Measurements from ENCODE around the gene SMC6. TPM values are rescaled to one million over a fixed set of nuclear protein-coding genes. Genes with fewer than 3 reads are reported as not detected.

Gene SMC6
- total and polyA plus RNA-seq, 3 donors from 2014 or later, result 21.7 to 79.0 (median 73.8) TPM

- H3K4me1 ChIP-seq, result no peaks in the 10 kb centered on the region
- DNase-seq, result no peak
- H3K27ac ChIP-seq, result no peak overlapping the region
- H3K27me3 ChIP-seq, result no peaks in the 10 kb centered on the region
- intact Hi-C loops (cut with DNase I; ENCODE audit: low total_unique reads), result no loop called here
- TF ChIP-seq POLR2A (IDR thresholded peaks at IDR 0.05), result no peak
- TF ChIP-seq, protein P1, sequence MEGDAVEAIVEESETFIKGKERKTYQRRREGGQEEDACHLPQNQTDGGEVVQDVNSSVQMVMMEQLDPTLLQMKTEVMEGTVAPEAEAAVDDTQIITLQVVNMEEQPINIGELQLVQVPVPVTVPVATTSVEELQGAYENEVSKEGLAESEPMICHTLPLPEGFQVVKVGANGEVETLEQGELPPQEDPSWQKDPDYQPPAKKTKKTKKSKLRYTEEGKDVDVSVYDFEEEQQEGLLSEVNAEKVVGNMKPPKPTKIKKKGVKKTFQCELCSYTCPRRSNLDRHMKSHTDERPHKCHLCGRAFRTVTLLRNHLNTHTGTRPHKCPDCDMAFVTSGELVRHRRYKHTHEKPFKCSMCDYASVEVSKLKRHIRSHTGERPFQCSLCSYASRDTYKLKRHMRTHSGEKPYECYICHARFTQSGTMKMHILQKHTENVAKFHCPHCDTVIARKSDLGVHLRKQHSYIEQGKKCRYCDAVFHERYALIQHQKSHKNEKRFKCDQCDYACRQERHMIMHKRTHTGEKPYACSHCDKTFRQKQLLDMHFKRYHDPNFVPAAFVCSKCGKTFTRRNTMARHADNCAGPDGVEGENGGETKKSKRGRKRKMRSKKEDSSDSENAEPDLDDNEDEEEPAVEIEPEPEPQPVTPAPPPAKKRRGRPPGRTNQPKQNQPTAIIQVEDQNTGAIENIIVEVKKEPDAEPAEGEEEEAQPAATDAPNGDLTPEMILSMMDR (IDR thresholded peaks at IDR 0.05), result no peak
- no peaks in the 10 kb centered on the region for H3K9me3 ChIP-seq
- no peak overlapping the region for H3K4me3 ChIP-seq
- no peaks in the 10 kb centered on the region for H3K36me3 ChIP-seq (ENCODE audit: low read depth, missing control alignments)
- 80 to 82% methylated on average over 2 of the region's 2 CpGs for WGBS, 2 donors
These were observed 38.2 kb upstream of the SMC6 start for GRCh38 chr2:17791817-17792130.

GRCh38 chr2:17791121-17791816 is 37.7 kb upstream of the SMC6 start:
- Histone ChIP-seq H3K36me3 (ENCODE audit: low read depth, missing control alignments) (no peaks in the 10 kb centered on the region), H3K9me3 (no peaks in the 10 kb centered on the region), H3K4me3 (no peak overlapping the region), H3K4me1 (no peaks in the 10 kb centered on the region), H3K27ac (no peak overlapping the region), H3K27me3 (no peaks in the 10 kb centered on the region)
- WGBS, 2 donors, result 58% methylated on average over 5 of the region's 5 CpGs
- intact Hi-C loops (cut with DNase I; ENCODE audit: low total_unique reads), result no loop called here
- no peak for DNase-seq
- TF ChIP-seq, protein P1 (IDR thresholded peaks at IDR 0.05), result no peak

DNA sequence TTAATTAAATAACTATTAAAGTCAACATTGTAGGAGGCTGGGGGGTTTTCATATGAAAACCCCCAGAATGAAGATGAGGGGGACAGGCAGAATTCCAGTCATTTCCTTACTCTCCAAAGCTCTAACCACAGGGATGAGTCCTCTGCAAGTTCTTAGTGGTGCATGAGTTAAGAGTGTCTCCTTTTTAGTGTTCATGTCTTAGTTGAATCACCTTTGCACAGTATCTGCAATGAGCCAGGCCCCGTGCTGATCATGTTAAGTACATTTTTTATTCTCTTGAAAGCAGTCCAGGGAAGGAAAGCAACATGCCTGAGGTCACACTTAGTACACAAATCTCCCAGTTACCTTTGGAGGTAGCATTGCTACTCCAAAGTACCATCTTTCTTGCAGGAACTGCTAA is 36.9 kb upstream of the SMC6 start:
- WGBS, 2 donors, result 81 to 100% methylated on average over 1 of the region's 1 CpG

GRCh38 chr2:17788773-17789172 is 35.2 kb upstream of the SMC6 start:
- Histone ChIP-seq H3K27ac (no peak overlapping the region), H3K4me1 (no peaks in the 10 kb centered on the region), H3K9me3 (no peaks in the 10 kb centered on the region), H3K4me3 (no peak overlapping the region), H3K36me3 (ENCODE audit: low read depth, missing control alignments) (no peaks in the 10 kb centered on the region), H3K27me3 (no peaks in the 10 kb centered on the region)
- intact Hi-C loops (cut with DNase I; ENCODE audit: low total_unique reads), result no loop called here
- TF ChIP-seq, protein P1 (IDR thresholded peaks at IDR 0.05), result no peak
- TF ChIP-seq POLR2A (IDR thresholded peaks at IDR 0.05), result no peak
- DNase-seq, result no peak
- 65 to 70% methylated on average over 4 of the region's 4 CpGs for WGBS, 2 donors

More for the DNA sequence above, 36.9 kb upstream of the SMC6 start:
- no peaks in the 10 kb centered on the region for H3K9me3 ChIP-seq
- no peaks in the 10 kb centered on the region for H3K4me1 ChIP-seq
- H3K27me3 ChIP-seq, result no peaks in the 10 kb centered on the region
- H3K4me3 ChIP-seq, result no peak overlapping the region
- DNase-seq, result no peak
- intact Hi-C loops (cut with DNase I; ENCODE audit: low total_unique reads), result no loop called here
- no peak overlapping the region for H3K27ac ChIP-seq
- H3K36me3 ChIP-seq (ENCODE audit: low read depth, missing control alignments), result no peaks in the 10 kb centered on the region
- TF ChIP-seq, protein P1 (IDR thresholded peaks at IDR 0.05), result no peak
- TF ChIP-seq POLR2A (IDR thresholded peaks at IDR 0.05), result no peak

DNA sequence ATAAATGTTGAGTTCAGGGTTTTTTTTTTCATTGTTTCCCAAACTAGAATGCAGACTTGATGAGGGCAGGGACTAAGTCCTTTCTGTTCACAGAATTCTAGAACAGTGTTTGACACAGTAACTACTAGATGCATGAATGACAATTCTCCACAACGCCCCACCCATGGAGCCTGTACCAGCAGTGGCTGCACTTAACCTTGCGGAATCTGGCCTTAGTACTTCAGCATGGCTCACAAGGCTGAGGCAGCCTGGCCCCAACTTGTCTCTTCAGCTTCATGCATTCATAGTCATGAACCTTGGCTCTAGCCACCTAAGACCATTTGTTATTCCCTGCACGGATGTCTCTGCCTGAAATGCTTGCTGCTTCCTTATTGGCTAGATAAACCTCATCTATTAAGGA is 33.1 kb upstream of the SMC6 start:
- Histone ChIP-seq H3K27ac (no peak overlapping the region), H3K4me1 (no peaks in the 10 kb centered on the region), H3K36me3 (ENCODE audit: low read depth, missing control alignments) (no peaks in the 10 kb centered on the region), H3K9me3 (no peaks in the 10 kb centered on the region), H3K4me3 (no peak overlapping the region), H3K27me3 (no peaks in the 10 kb centered on the region)
- intact Hi-C loops (cut with DNase I; ENCODE audit: low total_unique reads), result no loop called here
- TF ChIP-seq, protein P1 (IDR thresholded peaks at IDR 0.05), result no peak
- no peak for TF ChIP-seq POLR2A (IDR thresholded peaks at IDR 0.05)
- WGBS, 2 donors, result 70 to 78% methylated on average over 3 of the region's 3 CpGs
- no peak for DNase-seq
